Natural killer cell treated with Interleukin-12 subunit alpha and Interleukin-12 subunit beta and Interleukin-15 and Interleukin-18, amount 100 ng/mL, for 72 hours (primary cell): Measurements from ENCODE around the gene LRP5. TPM values are rescaled to one million over a fixed set of nuclear protein-coding genes. Genes with fewer than 3 reads are reported as not detected.
"Not testable (repeated sequence)": the region's sequence is repeated elsewhere in the genome, so short reads cannot be mapped to it uniquely, and the experiment has no call there.

Experiments used
- ATAC-seq, 2 donors: fragments of 150-1000 bp; cut with Tn5 transposase in 1 of 2; sonication (Bioruptor Pico), chemical (Tn5 transposase) in 1 of 2; 2 replicates each; pipeline ENCODE4 v1.10.0; 2021
- DNase-seq: peaks from one replicate; pipeline ENCODE4 v3.0.0; 2022; ENCODE audit warnings: low spot score
- H3K27ac Mint-ChIP-seq, 2 donors: 1 replicate in 1 of 2; 2 replicates in 1 of 2; pipeline ENCODE4 v1.8.0; 2022; ENCODE audit warnings: mixed read lengths in 2 of 2, mild to moderate bottlenecking in 1 of 2, moderate library complexity in 1 of 2
- H3K27me3 Mint-ChIP-seq, 2 donors: 1 replicate in 1 of 2; 2 replicates in 1 of 2; pipeline ENCODE4 v1.8.0; 2022; ENCODE audit warnings: mixed read lengths in 2 of 2
- H3K36me3 Mint-ChIP-seq: one replicate; pipeline ENCODE4 v1.8.0; 2022; ENCODE audit warnings: mixed read lengths
- H3K4me1 Mint-ChIP-seq, 2 donors: 1 replicate in 1 of 2; 2 replicates in 1 of 2; pipeline ENCODE4 v1.8.0; 2022; ENCODE audit warnings: low read depth in 2 of 2, mixed read lengths in 2 of 2, mild to moderate bottlenecking in 1 of 2
- H3K4me3 Mint-ChIP-seq: one replicate; pipeline ENCODE4 v1.8.0; 2022; ENCODE audit warnings: mixed read lengths
- H3K9me3 Mint-ChIP-seq: 2 replicates; pipeline ENCODE4 v1.8.0; 2022; ENCODE audit warnings: mixed read lengths
- total RNA-seq, 2 donors: library from RNA; stranded (reverse); gene quantifications; one replicate each; pipeline ENCODE4 v1.2.3, GENCODE V29; 2022

The LRP5 gene
- total RNA-seq, 2 donors from 2014 or later, result 0.93 to 2.1 TPM

GRCh38 chr11:68388595-68389198 is 76.3 kb downstream of the LRP5 start:
- no peaks in the 10 kb centered on the region for H3K36me3 Mint-ChIP-seq
- ATAC-seq, result no peak
- no peaks in the 10 kb centered on the region for H3K4me1 Mint-ChIP-seq
- DNase-seq, result no peak
- H3K27ac Mint-ChIP-seq, result no peak overlapping the region
- no peaks in the 10 kb centered on the region for H3K9me3 Mint-ChIP-seq
- H3K4me3 Mint-ChIP-seq, result no peak overlapping the region
- H3K27me3 Mint-ChIP-seq, result no peaks in the 10 kb centered on the region

GRCh38 chr11:68390315-68390714 is 77.9 kb downstream of the LRP5 start:
- Mint-ChIP-seq H3K9me3 (no peaks in the 10 kb centered on the region), H3K27ac (no peak overlapping the region)
- ATAC-seq, result no peak

GRCh38 chr11:68392822-68393221 is 80.4 kb downstream of the LRP5 start:
- peaks cover 0 to 3% of the 10 kb centered on the region in 2 donors for H3K27me3 Mint-ChIP-seq
- H3K27ac Mint-ChIP-seq, result no peak overlapping the region
- ATAC-seq (no peak), DNase-seq (no peak)
- no peaks in the 10 kb centered on the region for H3K9me3 Mint-ChIP-seq
- H3K4me1 Mint-ChIP-seq, result no peaks in the 10 kb centered on the region
- H3K4me3 Mint-ChIP-seq, result no peak overlapping the region
- no peaks in the 10 kb centered on the region for H3K36me3 Mint-ChIP-seq

More at GRCh38 chr11:68390315-68390714, 77.9 kb downstream of the LRP5 start:
- H3K27me3 Mint-ChIP-seq, result peaks cover 0 to 3% of the 10 kb centered on the region in 2 donors
- no peaks in the 10 kb centered on the region for H3K4me1 Mint-ChIP-seq
- H3K4me3 Mint-ChIP-seq, result no peak overlapping the region
- H3K36me3 Mint-ChIP-seq, result no peaks in the 10 kb centered on the region
- DNase-seq, result no peak

GRCh38 chr11:68396516-68396915 is 84.1 kb downstream of the LRP5 start:
- no peak for ATAC-seq
- H3K27ac Mint-ChIP-seq, result no peak overlapping the region
- H3K36me3 Mint-ChIP-seq, result no peaks in the 10 kb centered on the region

GRCh38 chr11:68397256-68397655 is 84.9 kb downstream of the LRP5 start:
- H3K9me3 Mint-ChIP-seq, result no peaks in the 10 kb centered on the region
- peaks cover 0 to 3% of the 10 kb centered on the region in 2 donors for H3K27me3 Mint-ChIP-seq
- H3K27ac Mint-ChIP-seq, result no peak overlapping the region
- DNase-seq, result no peak
- H3K4me1 Mint-ChIP-seq, result no peaks in the 10 kb centered on the region
- H3K4me3 Mint-ChIP-seq, result no peak overlapping the region
- H3K36me3 Mint-ChIP-seq, result no peaks in the 10 kb centered on the region
- ATAC-seq, result no peak

More at GRCh38 chr11:68396516-68396915, 84.1 kb downstream of the LRP5 start:
- no peak for DNase-seq
- H3K4me1 Mint-ChIP-seq, result no peaks in the 10 kb centered on the region
- no peaks in the 10 kb centered on the region for H3K9me3 Mint-ChIP-seq
- H3K27me3 Mint-ChIP-seq, result peaks cover 0 to 3% of the 10 kb centered on the region in 2 donors
- no peak overlapping the region for H3K4me3 Mint-ChIP-seq

GRCh38 chr11:68398995-68399851 is 86.8 kb downstream of the LRP5 start:
- Mint-ChIP-seq H3K36me3 (no peaks in the 10 kb centered on the region), H3K27ac (no peak overlapping the region), H3K9me3 (no peaks in the 10 kb centered on the region), H3K4me3 (no peak overlapping the region), H3K4me1 (no peaks in the 10 kb centered on the region), H3K27me3 (peaks cover 0 to 3% of the 10 kb centered on the region in 2 donors)
- ATAC-seq (no peak), DNase-seq (no peak)

- Mint-ChIP-seq H3K4me1 (no peaks in the 10 kb centered on the region), H3K4me3 (no peak overlapping the region), H3K27me3 (no peaks in the 10 kb centered on the region), H3K9me3 (no peaks in the 10 kb centered on the region), H3K27ac (no peak overlapping the region), H3K36me3 (no peaks in the 10 kb centered on the region)
- ATAC-seq (no peak), DNase-seq (no peak)
Observed at GRCh38 chr11:68399916-68400315, 87.5 kb downstream of the LRP5 start.

GRCh38 chr11:68400584-68400983 is 88.2 kb downstream of the LRP5 start:
- not testable (repeated sequence) for H3K36me3 Mint-ChIP-seq, H3K4me1 Mint-ChIP-seq, H3K27me3 Mint-ChIP-seq, H3K4me3 Mint-ChIP-seq, ATAC-seq, DNase-seq, H3K27ac Mint-ChIP-seq, H3K9me3 Mint-ChIP-seq

- no peaks in the 10 kb centered on the region for H3K36me3 Mint-ChIP-seq
- ATAC-seq (no peak), DNase-seq (no peak)
- no peaks in the 10 kb centered on the region for H3K4me1 Mint-ChIP-seq
- H3K27me3 Mint-ChIP-seq, result no peaks in the 10 kb centered on the region
- no peak overlapping the region for H3K27ac Mint-ChIP-seq
- H3K4me3 Mint-ChIP-seq, result no peak overlapping the region
- H3K9me3 Mint-ChIP-seq, result no peaks in the 10 kb centered on the region
Observed at GRCh38 chr11:68401856-68402255, 89.5 kb downstream of the LRP5 start.

GRCh38 chr11:68402355-68403031 is 90.1 kb downstream of the LRP5 start:
- Mint-ChIP-seq H3K4me1 (no peaks in the 10 kb centered on the region), H3K4me3 (no peak overlapping the region), H3K27ac (no peak overlapping the region), H3K36me3 (no peaks in the 10 kb centered on the region), H3K9me3 (no peaks in the 10 kb centered on the region), H3K27me3 (no peaks in the 10 kb centered on the region)
- DNase-seq (no peak), ATAC-seq (no peak)

GRCh38 chr11:68403424-68403823 is 91.0 kb downstream of the LRP5 start:
- Mint-ChIP-seq H3K4me3 (no peak overlapping the region), H3K27me3 (no peaks in the 10 kb centered on the region), H3K27ac (no peak overlapping the region), H3K36me3 (no peaks in the 10 kb centered on the region), H3K4me1 (no peaks in the 10 kb centered on the region), H3K9me3 (no peaks in the 10 kb centered on the region)
- ATAC-seq, result no peak
- DNase-seq, result no peak

- H3K27me3 Mint-ChIP-seq, result no peaks in the 10 kb centered on the region
- no peaks in the 10 kb centered on the region for H3K36me3 Mint-ChIP-seq
- no peak overlapping the region for H3K4me3 Mint-ChIP-seq
- no peak for ATAC-seq
- no peaks in the 10 kb centered on the region for H3K9me3 Mint-ChIP-seq
- H3K4me1 Mint-ChIP-seq, result no peaks in the 10 kb centered on the region
- H3K27ac Mint-ChIP-seq, result no peak overlapping the region
- DNase-seq, result no peak
Observed at GRCh38 chr11:68403831-68404230, 91.4 kb downstream of the LRP5 start.

GRCh38 chr11:68406324-68407313 is 94.2 kb downstream of the LRP5 start:
- Mint-ChIP-seq H3K36me3 (no peaks in the 10 kb centered on the region), H3K9me3 (no peaks in the 10 kb centered on the region), H3K4me3 (no peak overlapping the region), H3K27me3 (no peaks in the 10 kb centered on the region), H3K27ac (no peak overlapping the region), H3K4me1 (no peaks in the 10 kb centered on the region)
- ATAC-seq, result no peak
- no peak for DNase-seq
